Spinal cord (tissue), 10 donors: ENCODE results near the gene ZBTB48. TPM values are rescaled to one million over a fixed set of nuclear protein-coding genes. Genes with fewer than 3 reads are reported as not detected.
A peak's percentile ranks its signal among the peaks of the same experiment; 100 is the strongest.
"Not testable (repeated sequence)": the region's sequence is repeated elsewhere in the genome, so short reads cannot be mapped to it uniquely, and the experiment has no call there.

ENCODE experiments used
- DNase-seq, 6 donors: peaks; one replicate each; pipeline versions ENCODE4 v3.0.0 to v3.0.0-alpha.2; 2013 to 2015; ENCODE audit warnings: low spot score in 6 of 6, low read depth in 4 of 6
- H3K27ac ChIP-seq: one replicate; pipeline ENCODE4 v1.5.1; 2013; ENCODE audit warnings: low read depth, low read length, control low read depth
- H3K27me3 ChIP-seq: one replicate; pipeline ENCODE4 v1.6.1; 2013; ENCODE audit warnings: low read length; ENCODE audit not compliant: control insufficient read depth, insufficient read depth
- H3K36me3 ChIP-seq: one replicate; pipeline ENCODE4 v1.6.1; 2013; ENCODE audit warnings: low read length; ENCODE audit not compliant: control insufficient read depth, insufficient read depth
- H3K4me1 ChIP-seq: one replicate; pipeline ENCODE4 v1.6.1; 2013; ENCODE audit warnings: low read length; ENCODE audit not compliant: control insufficient read depth, insufficient read depth
- H3K4me3 ChIP-seq: one replicate; pipeline ENCODE4 v1.5.1; 2013; ENCODE audit warnings: low read depth, low read length, control low read depth
- H3K9me3 ChIP-seq: one replicate; pipeline ENCODE4 v1.6.1; 2013; ENCODE audit warnings: low read length; ENCODE audit not compliant: control insufficient read depth, insufficient read depth
- WGBS: methylation state at CpG from one replicate; pipeline ENCODE4 v1.1.5; 2013; ENCODE audit warnings: missing lambda C conversion rate; ENCODE audit not compliant: insufficient coverage; 5-methylcytosine and 5-hydroxymethylcytosine counted together
- polyA plus RNA-seq, 2 donors: library from polyadenylated mRNA; unstranded; fragments of 120-200 nt; gene quantifications; one replicate each; pipeline ENCODE4 v1.2.1, GENCODE V29; 2013; ENCODE audit not compliant: insufficient read length in 2 of 2
- total RNA-seq, 2 donors: library from RNA; depleted of rRNA in 1 of 2; stranded (reverse); fragments of 120-200 nt in 1 of 2; fragments of >200 nt in 1 of 2; gene quantifications; one replicate each; pipeline versions ENCODE4 v1.2.3 to v1.2.4, GENCODE V29; 2013 to 2014
- donor health status: healthy.

ZBTB48 gene
- total and polyA plus RNA-seq, 4 donors: 9.1 to 39.7 (median 32.7) TPM

- peaks cover 85% of the 10 kb centered on the region for H3K36me3 ChIP-seq
- no peak for DNase-seq
- H3K4me1 ChIP-seq: peaks cover 16% of the 10 kb centered on the region
- H3K9me3 ChIP-seq: no peaks in the 10 kb centered on the region
- H3K27ac ChIP-seq: no peak overlapping the region
- 92% methylated on average over 8 of the region's 8 CpGs for WGBS
- H3K27me3 ChIP-seq: no peaks in the 10 kb centered on the region
- H3K4me3 ChIP-seq: no peak overlapping the region
Measured at GRCh38 chr1:6630027-6630426, 50.2 kb downstream of the ZBTB48 start.

- WGBS: 100% methylated on average over 1 of the region's 8 CpGs
- Histone ChIP-seq H3K27ac (no peak overlapping the region), H3K4me3 (no peak overlapping the region), H3K4me1 (peaks cover 10% of the 10 kb centered on the region), H3K9me3 (no peaks in the 10 kb centered on the region), H3K36me3 (peaks cover 94% of the 10 kb centered on the region), H3K27me3 (no peaks in the 10 kb centered on the region)
- no peak for DNase-seq
Measured at GRCh38 chr1:6631058-6631457, 51.3 kb downstream of the ZBTB48 start.

DNA sequence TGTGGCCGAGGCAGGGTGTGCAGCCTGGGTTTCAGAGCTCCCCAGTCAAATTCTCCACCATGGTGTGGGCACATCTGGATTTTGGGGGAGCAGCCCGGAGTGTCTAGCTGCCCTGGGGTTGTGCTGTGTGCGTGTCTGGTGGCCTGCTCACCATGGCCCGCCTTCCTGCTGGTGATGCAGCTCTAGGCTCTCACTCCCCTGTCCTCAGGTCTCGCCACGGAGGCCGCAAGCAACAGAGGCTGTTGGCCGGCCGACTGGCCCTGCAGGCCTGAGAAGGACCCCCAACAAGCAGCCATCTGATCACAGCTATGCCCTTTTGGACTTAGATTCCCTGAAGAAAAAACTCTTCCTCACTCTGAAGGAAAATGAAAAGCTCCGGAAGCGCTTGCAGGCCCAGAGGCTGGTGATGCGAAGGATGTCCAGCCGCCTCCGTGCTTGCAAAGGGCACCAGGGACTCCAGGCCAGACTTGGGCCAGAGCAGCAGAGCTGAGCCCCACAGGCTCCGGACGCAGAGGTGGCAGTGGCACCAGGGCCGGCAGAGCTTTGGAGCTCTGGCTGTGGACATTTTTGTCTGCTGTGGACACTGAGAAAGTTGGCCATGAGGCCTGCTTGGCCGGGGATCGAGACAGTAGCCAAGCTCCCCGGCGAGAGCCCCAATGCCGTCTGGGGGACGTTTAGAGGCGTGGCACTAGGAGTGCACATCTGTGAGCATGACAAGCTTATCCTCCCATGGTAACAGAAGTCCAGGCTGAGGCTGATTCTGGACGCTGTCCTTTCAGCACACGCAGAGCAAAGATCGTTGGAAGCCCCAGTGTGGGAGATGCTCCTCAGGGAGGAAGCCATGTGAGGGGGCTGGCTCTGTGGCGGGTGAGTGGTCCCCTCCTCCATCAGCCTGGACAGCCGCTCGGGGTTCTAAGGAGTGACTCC is 53.1 kb downstream of the ZBTB48 start:
- H3K9me3 ChIP-seq: no peaks in the 10 kb centered on the region

DNA sequence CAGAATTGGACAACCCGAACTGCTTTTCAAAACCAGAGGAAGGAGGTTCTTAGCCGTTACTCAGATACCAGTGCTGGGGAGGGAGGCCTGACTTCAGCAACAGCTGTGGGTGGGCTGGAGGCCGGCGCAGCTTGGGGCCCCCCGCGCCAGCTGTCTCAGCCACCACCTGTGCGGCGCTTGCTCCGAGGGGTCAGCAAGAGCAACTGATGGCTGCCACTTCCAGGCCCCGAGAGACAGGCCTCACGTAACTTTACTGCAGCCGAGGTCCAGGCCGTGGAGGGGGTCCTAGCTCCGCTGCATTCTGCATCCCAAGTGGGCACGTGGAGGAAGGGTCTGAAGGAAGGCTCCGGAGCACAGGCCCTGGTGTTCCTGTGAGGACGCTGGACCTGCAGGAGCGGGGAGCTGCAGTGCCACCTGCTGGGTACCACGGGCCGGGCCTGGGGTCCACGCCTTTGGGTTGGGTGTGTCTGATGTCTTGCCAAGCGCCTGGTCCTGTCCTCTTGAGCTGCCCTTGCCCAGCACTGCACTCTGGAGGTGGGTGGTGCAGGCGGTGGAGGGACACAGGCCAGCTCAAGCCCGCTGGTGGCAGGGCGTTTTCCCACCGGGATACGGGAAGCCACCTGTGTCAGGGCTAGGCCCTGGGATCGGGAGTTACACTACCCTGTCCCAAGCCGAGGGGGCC is 54.7 kb downstream of the ZBTB48 start:
- Histone ChIP-seq H3K4me3 (no peak overlapping the region), H3K27ac (no peak overlapping the region), H3K9me3 (no peaks in the 10 kb centered on the region), H3K36me3 (peaks cover 88% of the 10 kb centered on the region), H3K4me1 (peaks cover 7% of the 10 kb centered on the region), H3K27me3 (no peaks in the 10 kb centered on the region)
- WGBS: 70% methylated on average over 28 of the region's 29 CpGs
- DNase-seq: peak in 2 of 6 donors; percentile 32 to 33

More for the DNA sequence above, 53.1 kb downstream of the ZBTB48 start:
- H3K4me3 ChIP-seq: no peak overlapping the region
- H3K4me1 ChIP-seq: peaks cover 11% of the 10 kb centered on the region
- H3K27me3 ChIP-seq: no peaks in the 10 kb centered on the region
- H3K36me3 ChIP-seq: peaks cover 95% of the 10 kb centered on the region
- no peak overlapping the region for H3K27ac ChIP-seq
- 91% methylated on average over 25 of the region's 30 CpGs for WGBS
- DNase-seq: no peak

GRCh38 chr1:6635161-6635909 is 55.5 kb downstream of the ZBTB48 start:
- H3K9me3 ChIP-seq: no peaks in the 10 kb centered on the region
- no peaks in the 10 kb centered on the region for H3K27me3 ChIP-seq
- H3K27ac ChIP-seq: no peak overlapping the region
- DNase-seq: no peak
- H3K4me1 ChIP-seq: peaks cover 7% of the 10 kb centered on the region
- H3K36me3 ChIP-seq: peaks cover 88% of the 10 kb centered on the region
- WGBS: 81% methylated on average over 16 of the region's 20 CpGs
- H3K4me3 ChIP-seq: no peak overlapping the region

GRCh38 chr1:6635910-6636760 is 56.3 kb downstream of the ZBTB48 start:
- no peaks in the 10 kb centered on the region for H3K9me3 ChIP-seq
- no peak for DNase-seq
- 84% methylated on average over 16 of the region's 16 CpGs for WGBS
- peaks cover 85% of the 10 kb centered on the region for H3K36me3 ChIP-seq
- no peak overlapping the region for H3K27ac ChIP-seq
- H3K4me1 ChIP-seq: peaks cover 7% of the 10 kb centered on the region
- H3K27me3 ChIP-seq: no peaks in the 10 kb centered on the region
- no peak overlapping the region for H3K4me3 ChIP-seq

DNA sequence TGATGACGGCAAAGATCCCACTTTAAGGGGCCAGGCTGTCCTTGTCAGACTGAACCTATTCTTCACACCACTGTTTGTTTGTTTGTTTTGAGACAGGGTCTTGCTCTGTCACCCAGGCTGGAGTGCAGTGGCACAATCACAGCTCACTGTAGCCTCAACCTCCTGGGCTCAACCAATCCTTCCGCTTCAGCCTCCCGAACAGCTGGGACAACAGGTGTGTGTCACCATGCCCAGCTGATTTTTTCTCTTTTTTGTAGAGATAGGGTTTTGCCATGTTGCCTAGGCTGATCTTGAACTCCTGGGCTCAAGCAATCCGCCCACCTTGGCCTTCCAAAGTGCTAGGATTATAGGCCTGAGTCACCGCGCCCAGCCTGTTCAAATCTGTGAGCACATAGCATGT is 57.0 kb downstream of the ZBTB48 start:
- H3K4me3 ChIP-seq, H3K4me1 ChIP-seq, H3K9me3 ChIP-seq, H3K27ac ChIP-seq, H3K27me3 ChIP-seq, DNase-seq: not testable (repeated sequence)
- 94% methylated on average over 5 of the region's 6 CpGs for WGBS
- peaks cover 83% of the 10 kb centered on the region for H3K36me3 ChIP-seq

GRCh38 chr1:6637770-6638169 is 58.0 kb downstream of the ZBTB48 start:
- H3K9me3 ChIP-seq: no peaks in the 10 kb centered on the region
- H3K27ac ChIP-seq: no peak overlapping the region
- 95% methylated on average over 7 of the region's 9 CpGs for WGBS

GRCh38 chr1:6638226-6638625 is 58.4 kb downstream of the ZBTB48 start:
- Histone ChIP-seq H3K4me3 (no peak overlapping the region), H3K27ac (no peak overlapping the region), H3K27me3 (no peaks in the 10 kb centered on the region), H3K9me3 (no peaks in the 10 kb centered on the region), H3K36me3 (peaks cover 80% of the 10 kb centered on the region), H3K4me1 (peaks cover 7% of the 10 kb centered on the region)
- peak in 2 of 6 donors; percentile 67 to 92 for DNase-seq
- 55% methylated on average over 14 of the region's 18 CpGs for WGBS

More at GRCh38 chr1:6637770-6638169, 58.0 kb downstream of the ZBTB48 start:
- Histone ChIP-seq H3K27me3 (no peaks in the 10 kb centered on the region), H3K36me3 (peaks cover 81% of the 10 kb centered on the region), H3K4me3 (no peak overlapping the region), H3K4me1 (peaks cover 7% of the 10 kb centered on the region)
- no peak for DNase-seq
